GM12878 (cell line): ENCODE results near the gene OPN1LW. TPM values are rescaled to one million over a fixed set of nuclear protein-coding genes. Genes with fewer than 3 reads are reported as not detected.
"Not testable (repeated sequence)": the region's sequence is repeated elsewhere in the genome, so short reads cannot be mapped to it uniquely, and the experiment has no call there.

Experiments
- ATAC-seq: fragments of 200-7000 bp; cut with Tn5 transposase; 3 replicates; pipeline ENCODE4 v1.9.1; 2020; ENCODE audit warnings: mild to moderate bottlenecking, moderate library complexity
- BruUV-seq: library from RNA; stranded (reverse); fragments of 400-500 nt; replicated peaks from 2 replicates; lab custom pipeline; 2021; lab: Mats Ljungman, UMichigan
- CTCF ChIA-PET: fragments of 300-600 bp; sonication (Branson Sonifier 250); formaldehyde crosslinking; extraction: SDS; loops from one replicate; lab custom pipeline; 2021; ENCODE audit warnings: inconsistent platforms; lab: Yijun Ruan, JAX
- POLR2A ChIA-PET: fragments of 350-600 bp; formaldehyde crosslinking; extraction: SDS; loops from one replicate; lab custom pipeline; 2021; ENCODE audit warnings: inconsistent platforms; lab: Charles Lee
- RAD21 ChIA-PET: fragments of 300-600 bp; sonication (Branson Sonifier 250); formaldehyde crosslinking; loops from one replicate; lab custom pipeline; 2023; ENCODE audit warnings: antibody characterized with exemption; ENCODE audit not compliant: unreplicated experiment; lab: Charles Lee
- SMC1A ChIA-PET: fragments of 300-600 bp; sonication (Branson Sonifier 250); formaldehyde crosslinking; loops from one replicate; lab custom pipeline; 2023; ENCODE audit not compliant: unreplicated experiment, uncharacterized antibody; lab: Charles Lee
- DNase-seq: peaks from one replicate; pipeline ENCODE4 v3.0.0-alpha.2; 2011; ENCODE audit warnings: low read depth, low spot score
- FAIRE-seq: peaks from 3 replicates; lab custom pipeline; 2011; peaks lifted over from hg19 to GRCh38; lab: Jason Lieb, UNC
- H2AFZ ChIP-seq: 2 replicates; pipeline ENCODE4 v1.6.0; 2011; ENCODE audit warnings: low read depth, low read length, control low read depth; ENCODE audit not compliant: control insufficient read depth
- H3K27ac ChIP-seq: 2 replicates; pipeline ENCODE4 v1.5.1; 2011; ENCODE audit warnings: control low read depth; ENCODE audit not compliant: control insufficient read depth, insufficient read depth
- H3K27me3 ChIP-seq, 2 experiments: replicated peaks in 1 of 2; 2 replicates each; pipeline versions ENCODE4 v1.6.0 to v1.6.1; 2011; ENCODE audit warnings: low read length in 1 of 2; ENCODE audit not compliant: control insufficient read depth in 2 of 2, insufficient read depth in 2 of 2
- H3K36me3 ChIP-seq, 2 experiments: 2 replicates each; pipeline ENCODE4 v1.5.1; 2011; ENCODE audit warnings: low read length in 1 of 2; ENCODE audit not compliant: control insufficient read depth in 2 of 2, insufficient read depth in 2 of 2
- H3K4me1 ChIP-seq: 2 replicates; pipeline ENCODE4 v1.6.1; 2011; ENCODE audit warnings: mild to moderate bottlenecking, low read length, moderate library complexity, mixed read lengths; ENCODE audit not compliant: control insufficient read depth, insufficient read depth
- H3K4me2 ChIP-seq: 2 replicates; pipeline ENCODE4 v1.6.0; 2011; ENCODE audit warnings: control low read depth; ENCODE audit not compliant: control insufficient read depth, insufficient read depth
- H3K4me3 ChIP-seq: fragments of 200-600 bp; sonication (generic); 2 replicates; pipeline ENCODE4 v1.5.1; 2016
- H3K79me2 ChIP-seq: 2 replicates; pipeline ENCODE4 v1.6.0; 2011; ENCODE audit warnings: low read length; ENCODE audit not compliant: control insufficient read depth, insufficient read depth
- H3K9ac ChIP-seq: 2 replicates; pipeline ENCODE4 v1.8.0; 2011; ENCODE audit warnings: low read length, control low read depth, mixed read lengths; ENCODE audit not compliant: control insufficient read depth, insufficient read depth
- H3K9me3 ChIP-seq: replicated peaks from 3 replicates; pipeline ENCODE4 v1.5.1; 2011; ENCODE audit warnings: mild to moderate bottlenecking, low read length; ENCODE audit not compliant: control insufficient read depth, insufficient read depth
- H4K20me1 ChIP-seq: 2 replicates; pipeline ENCODE4 v1.6.0; 2011; ENCODE audit not compliant: control insufficient read depth, insufficient read depth
- CHD4 ChIP-seq: fragments of 200-600 bp; sonication (generic); IDR thresholded peaks from 2 replicates; pipeline ENCODE4 v1.6.1; 2016; ENCODE audit warnings: mild to moderate bottlenecking
- ETV6 ChIP-seq, 2 experiments: fragments of 450-650 bp in 1 of 2; IDR thresholded peaks in 1 of 2; conservative IDR thresholded peaks in 1 of 2; 2 replicates each; pipeline ENCODE4 v1.6.1; 2014; ENCODE audit warnings: antibody characterized with exemption in 1 of 2, borderline replicate concordance in 1 of 2, low read depth in 1 of 2, mild to moderate bottlenecking in 1 of 2, moderate library complexity in 1 of 2
- WGBS: methylation state at CpG from one replicate; pipeline ENCODE4 v1.1.6; 2016; ENCODE audit warnings: low lambda C conversion rate; ENCODE audit not compliant: insufficient replicate concordance, insufficient coverage; ENCODE audit errors: missing lambda C conversion rate; 5-methylcytosine and 5-hydroxymethylcytosine counted together
- in situ Hi-C: fragments of 300-500 bp; cut with MboI; formaldehyde crosslinking; loops from 9 replicates; pipeline ENCODE4 v1.14.3; 2018; ENCODE audit warnings: mixed read lengths
- intact Hi-C: fragments of 100-400 bp; cut with micrococcal nuclease; formaldehyde crosslinking; loops from one replicate; pipeline ENCODE4 v1.14.2; 2022; ENCODE audit not compliant: unreplicated experiment
- polyA plus RNA-seq, 11 experiments: library from polyadenylated mRNA; depleted of rRNA in 4 of 11; unstranded in 6 of 11; stranded (reverse) in 5 of 11; fragments of >200 nt; fragmentation: Nextera tagmentation in 4 of 11; fragmentation: Illumina TruSeq in 1 of 11; extraction: Ambion mirVana in 4 of 11; extraction: Trizol in 1 of 11; gene quantifications; 1 replicate in 1 of 11; 2 replicates in 10 of 11; pipeline versions ENCODE4 v1.2.1 to v1.2.3, GENCODE V29; 2011 to 2016; ENCODE audit warnings: inconsistent platforms in 2 of 11, missing spikeins in 2 of 11, low read depth in 1 of 11
- total RNA-seq, 4 experiments: library from RNA; depleted of rRNA in 3 of 4; stranded (reverse); fragments of >200 nt in 3 of 4; fragmentation: Illumina TruSeq in 1 of 4; extraction: Trizol in 1 of 4; gene quantifications; 2 replicates each; pipeline versions ENCODE4 v1.2.1 to v1.2.3, GENCODE V29; 2013 to 2021

Gene OPN1LW
- total and polyA plus RNA-seq, 10 of the 15 experiments (the other 5 are each of a cell fraction or from before 2014, with no cell fraction given): not detected

- TF ChIP-seq ETV6 (conservative IDR thresholded peaks at IDR 0.05 in 1 of 2, IDR thresholded peaks at IDR 0.05 in 1 of 2; ENCODE audit: borderline replicate concordance in 1 of 2, low read depth in 1 of 2): no peak
- no peak for TF ChIP-seq CHD4
- TF ChIP-seq, all 136 proteins: peak for 0
Observed at GRCh38 chrX:154142950-154143745, 895 bp upstream of the OPN1LW start (continued).

DNA sequence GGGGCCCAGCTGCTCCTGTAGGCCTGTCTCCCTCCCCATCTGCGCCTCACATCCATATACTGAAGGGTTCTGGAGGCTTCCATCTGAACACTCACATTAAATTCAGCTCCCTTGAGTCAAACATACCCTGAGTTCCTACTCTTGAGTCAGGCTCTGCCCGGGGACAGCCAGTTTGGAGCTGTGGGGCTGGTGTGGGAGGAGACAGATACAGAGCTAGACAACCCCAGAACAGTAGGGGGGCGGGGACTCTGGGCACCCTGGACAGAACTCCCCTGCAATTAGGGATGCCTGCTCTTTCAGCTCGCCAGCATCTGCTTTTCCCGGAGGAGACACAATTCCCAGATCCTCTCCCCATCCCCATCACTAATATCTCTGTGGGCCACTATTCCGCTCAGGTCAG lies 7.0 kb downstream of the OPN1LW start:
- H3K27me3 ChIP-seq, DNase-seq, intact Hi-C loops, H3K27ac ChIP-seq, H3K4me1 ChIP-seq, BruUV-seq, H3K4me2 ChIP-seq, in situ Hi-C loops, H2AFZ ChIP-seq, SMC1A ChIA-PET, H3K9me3 ChIP-seq, FAIRE-seq, ATAC-seq, H3K4me3 ChIP-seq, H3K79me2 ChIP-seq, RAD21 ChIA-PET, POLR2A ChIA-PET, H3K36me3 ChIP-seq, H3K9ac ChIP-seq, CTCF ChIA-PET, H4K20me1 ChIP-seq: not testable (repeated sequence)
- 40% methylated on average over 1 of the region's 6 CpGs for WGBS

GRCh38 chrX:154156221-154156620 lies 12.2 kb downstream of the OPN1LW start:
- H3K4me2 ChIP-seq, H3K9me3 ChIP-seq, H3K36me3 ChIP-seq, SMC1A ChIA-PET, CTCF ChIA-PET, H3K4me3 ChIP-seq, H3K4me1 ChIP-seq, FAIRE-seq, RAD21 ChIA-PET, intact Hi-C loops, DNase-seq, H3K27ac ChIP-seq, in situ Hi-C loops, POLR2A ChIA-PET, H2AFZ ChIP-seq, H3K79me2 ChIP-seq, ATAC-seq, H3K27me3 ChIP-seq, BruUV-seq, H4K20me1 ChIP-seq, H3K9ac ChIP-seq: not testable (repeated sequence)
- WGBS: 54% methylated on average over 10 of the region's 11 CpGs

DNA sequence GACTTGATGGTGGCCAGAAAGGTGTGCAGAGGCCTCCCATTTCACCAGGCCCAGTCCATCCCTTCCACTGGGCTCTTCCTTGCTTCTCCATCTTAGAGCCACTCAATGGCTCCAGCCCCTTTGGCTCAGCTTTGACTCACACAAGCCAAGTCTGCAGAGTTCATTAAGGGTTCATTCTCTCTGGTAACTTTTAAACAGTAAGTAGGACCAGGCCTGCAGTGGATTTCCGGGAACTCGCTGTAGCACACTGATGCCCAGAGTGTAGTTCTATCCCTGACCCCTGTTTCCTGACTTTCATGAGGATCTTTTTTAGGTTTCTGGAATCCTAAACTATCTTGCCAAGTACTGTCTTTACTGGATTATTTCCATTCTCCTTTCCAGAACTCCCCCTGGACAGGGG lies 13.2 kb downstream of the OPN1LW start:
- in situ Hi-C loops, H3K79me2 ChIP-seq, DNase-seq, H3K4me2 ChIP-seq, H3K27me3 ChIP-seq, H3K4me3 ChIP-seq, FAIRE-seq, SMC1A ChIA-PET, RAD21 ChIA-PET, intact Hi-C loops, CTCF ChIA-PET, H3K9me3 ChIP-seq, ATAC-seq, H3K4me1 ChIP-seq, H3K9ac ChIP-seq, H3K27ac ChIP-seq, H3K36me3 ChIP-seq, BruUV-seq, POLR2A ChIA-PET, H4K20me1 ChIP-seq, H2AFZ ChIP-seq: not testable (repeated sequence)
- no CpG with 5 or more reads among the region's 2 CpGs for WGBS
